Esophagus squamous epithelium (tissue), 4 donors: ENCODE results near the gene TTC19.

Source experiments
- CTCF ChIP-seq, 6 experiments: fragments of 450-650 bp in 4 of 6; fragments of 200-600 bp in 2 of 6; sonication (generic) in 2 of 6; IDR thresholded peaks; one replicate each; pipeline ENCODE4 v1.5.1; 2016 to 2019; ENCODE audit warnings: antibody characterized with exemption in 6 of 6, mild to moderate bottlenecking in 4 of 6, moderate library complexity in 4 of 6
- POLR2A ChIP-seq, 4 donors: fragments of 450-650 bp; IDR thresholded peaks; one replicate each; pipeline ENCODE4 v1.6.1; 2017; ENCODE audit warnings: antibody characterized with exemption in 4 of 4, mild to moderate bottlenecking in 4 of 4, moderate library complexity in 3 of 4

GRCh38 chr17:15999974-16000827 is 577 bp downstream of the TTC19 start:
- no peak for TF ChIP-seq CTCF (IDR thresholded peaks at IDR 0.05)
- TF ChIP-seq POLR2A (IDR thresholded peaks at IDR 0.05) = no peak
